PFSK-1 (cell line): Measurements from ENCODE around the gene URB2.

Experiments used
- POLR2AphosphoS5 ChIP-seq: IDR thresholded peaks from 2 replicates; pipeline ENCODE4 v1.6.1; 2012; ENCODE audit warnings: low read depth, mild to moderate bottlenecking, control low read depth, low read length, moderate library complexity
- REST ChIP-seq, 2 experiments: IDR thresholded peaks; 2 replicates each; pipeline versions ENCODE4 v1.6.1 to v1.8.0; 2011 to 2012; ENCODE audit warnings: low read depth in 2 of 2, low read length in 2 of 2, control low read depth in 1 of 2, inconsistent platforms in 1 of 2, mild to moderate bottlenecking in 1 of 2, moderate library complexity in 1 of 2; ENCODE audit not compliant: insufficient read depth in 1 of 2
- TAF1 ChIP-seq: IDR thresholded peaks from 2 replicates; pipeline ENCODE4 v1.6.1; 2012; ENCODE audit warnings: low read length, control low read depth, borderline replicate concordance; ENCODE audit not compliant: insufficient read depth

DNA sequence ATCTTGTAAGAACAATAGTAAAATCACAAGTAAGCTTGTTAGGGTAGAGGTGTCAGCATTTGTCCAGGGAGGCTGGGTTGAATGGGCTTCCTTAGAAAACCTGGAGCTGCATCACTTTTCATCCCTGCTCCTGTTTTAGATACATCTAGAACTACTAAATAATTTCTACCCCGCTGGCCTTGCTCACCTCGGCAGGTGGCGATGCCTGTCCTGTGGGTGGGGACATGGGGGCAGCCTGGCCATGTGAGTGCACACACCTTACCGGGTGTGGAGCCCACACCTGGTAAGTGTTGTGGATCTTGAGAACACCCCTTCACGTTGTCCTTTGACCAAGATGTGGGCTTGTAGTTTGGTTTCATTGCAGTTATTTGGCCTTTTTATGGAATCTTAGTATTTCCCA, 29.7 kb downstream of the URB2 start:
- TF ChIP-seq POLR2AphosphoS5 (no peak), REST (IDR thresholded peaks at IDR 0.05; ENCODE audit: insufficient read depth in 1 of 2, low read depth in 2 of 2, low read length in 2 of 2) (no peak), TAF1 (no peak)
